ENCODE data around the gene ZSCAN5B.
"Not testable (repeated sequence)": the region's sequence is repeated elsewhere in the genome, so short reads cannot be mapped to it uniquely, and the experiment has no call there.

Gene ZSCAN5B

DNA sequence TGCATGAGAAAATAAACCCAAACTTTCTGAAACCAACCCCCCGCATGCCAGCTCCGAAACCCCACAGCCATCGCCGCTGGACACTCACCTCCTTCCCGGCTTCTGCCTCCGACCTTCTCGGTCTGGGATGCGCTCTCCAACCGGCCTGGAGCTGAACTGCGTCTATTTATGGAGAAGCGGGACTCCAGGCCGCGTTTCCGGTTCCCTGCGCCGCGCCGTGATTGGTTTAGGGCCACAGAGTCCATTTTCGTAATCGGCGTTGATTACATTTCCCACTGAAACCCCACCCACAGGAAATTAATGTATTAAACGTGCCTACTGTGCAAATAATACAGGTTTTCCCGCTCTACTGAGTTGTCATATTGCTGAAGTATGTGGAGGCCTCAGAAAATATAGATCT is at the start of gene ZSCAN5B:
ZSCAN5B (minus strand) TSS at position 138 of the 400 bp plus-strand sequence. CDS start 4,731 bp downstream, outside the sequence.
- not testable (repeated sequence) for DNase-seq (ENCODE audit: low spot score)

DNA sequence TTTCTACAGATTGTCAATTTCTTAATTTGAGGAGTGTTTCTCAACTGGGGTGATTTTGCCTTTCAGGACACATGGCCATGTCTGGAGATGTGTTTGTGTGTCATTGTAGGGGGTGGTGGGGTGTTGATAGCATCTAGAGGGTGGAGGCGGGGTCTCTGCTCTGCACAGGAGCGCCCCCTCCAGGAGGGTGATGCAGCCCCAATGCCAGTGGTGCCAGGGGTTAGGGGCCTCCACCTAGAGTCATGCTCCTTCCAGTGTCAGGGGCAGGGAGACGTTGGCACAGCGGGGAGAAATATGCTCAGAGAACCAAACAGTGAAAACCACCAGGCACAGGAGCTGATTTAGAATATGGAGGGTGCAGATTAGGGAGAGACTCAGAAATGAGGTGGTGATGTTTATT is 48.2 kb upstream of the ZSCAN5B start:
- not testable (repeated sequence) for DNase-seq (ENCODE audit: low spot score)

- no peak for DNase-seq (ENCODE audit: low spot score)
These were observed 47.6 kb upstream of the ZSCAN5B start for GRCh38 chr19:56245121-56245740.

DNA sequence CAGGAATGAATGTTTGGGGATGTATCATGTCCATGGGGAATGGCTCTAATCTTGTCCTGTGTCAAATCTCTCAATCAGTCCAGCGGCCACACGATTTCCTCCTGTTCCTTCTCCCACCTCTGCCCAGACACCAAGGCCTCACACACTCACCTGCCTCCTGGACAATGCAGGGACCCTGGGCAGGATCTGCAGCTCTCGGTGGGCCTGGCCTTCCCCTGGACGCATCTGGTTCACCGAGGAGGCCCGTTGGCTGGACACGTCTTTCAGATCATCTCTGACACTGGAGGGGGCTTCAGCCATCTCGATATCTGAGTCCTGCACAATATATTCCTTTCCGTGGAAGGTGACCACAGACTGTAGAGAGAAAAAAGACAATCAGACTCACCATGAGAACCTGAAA is 25.9 kb upstream of the ZSCAN5B start:
- DNase-seq (ENCODE audit: low spot score): no peak

GRCh38 chr19:56222901-56223300 is 25.3 kb upstream of the ZSCAN5B start:
- DNase-seq (ENCODE audit: low spot score): no peak

DNA sequence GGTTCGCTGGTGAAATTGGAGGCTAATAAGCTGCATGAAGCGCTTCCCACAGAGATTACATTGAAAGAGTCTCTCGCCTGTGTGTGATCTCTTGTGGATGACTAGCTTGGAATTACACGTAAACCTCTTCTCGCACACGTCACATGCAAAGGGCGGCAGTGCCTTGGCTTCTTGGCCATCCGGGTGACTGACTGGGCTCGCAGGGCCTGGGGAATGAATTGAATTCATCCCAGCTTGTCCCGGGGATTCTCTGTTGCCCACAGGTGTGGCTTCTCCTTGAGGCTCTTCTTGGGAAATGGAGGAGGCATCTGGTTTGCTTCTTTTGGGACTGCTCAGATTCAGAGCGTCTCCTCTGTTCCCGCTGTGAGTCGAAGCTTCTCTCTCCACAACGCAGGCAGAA is 24.3 kb upstream of the ZSCAN5B start:
- no peak for DNase-seq (ENCODE audit: low spot score)

- DNase-seq (ENCODE audit: low spot score): not testable (repeated sequence)
These were observed 23.9 kb upstream of the ZSCAN5B start for GRCh38 chr19:56221442-56221841.

GRCh38 chr19:56218961-56219360 is 21.4 kb upstream of the ZSCAN5B start:
- no peak for DNase-seq (ENCODE audit: low spot score)

DNA sequence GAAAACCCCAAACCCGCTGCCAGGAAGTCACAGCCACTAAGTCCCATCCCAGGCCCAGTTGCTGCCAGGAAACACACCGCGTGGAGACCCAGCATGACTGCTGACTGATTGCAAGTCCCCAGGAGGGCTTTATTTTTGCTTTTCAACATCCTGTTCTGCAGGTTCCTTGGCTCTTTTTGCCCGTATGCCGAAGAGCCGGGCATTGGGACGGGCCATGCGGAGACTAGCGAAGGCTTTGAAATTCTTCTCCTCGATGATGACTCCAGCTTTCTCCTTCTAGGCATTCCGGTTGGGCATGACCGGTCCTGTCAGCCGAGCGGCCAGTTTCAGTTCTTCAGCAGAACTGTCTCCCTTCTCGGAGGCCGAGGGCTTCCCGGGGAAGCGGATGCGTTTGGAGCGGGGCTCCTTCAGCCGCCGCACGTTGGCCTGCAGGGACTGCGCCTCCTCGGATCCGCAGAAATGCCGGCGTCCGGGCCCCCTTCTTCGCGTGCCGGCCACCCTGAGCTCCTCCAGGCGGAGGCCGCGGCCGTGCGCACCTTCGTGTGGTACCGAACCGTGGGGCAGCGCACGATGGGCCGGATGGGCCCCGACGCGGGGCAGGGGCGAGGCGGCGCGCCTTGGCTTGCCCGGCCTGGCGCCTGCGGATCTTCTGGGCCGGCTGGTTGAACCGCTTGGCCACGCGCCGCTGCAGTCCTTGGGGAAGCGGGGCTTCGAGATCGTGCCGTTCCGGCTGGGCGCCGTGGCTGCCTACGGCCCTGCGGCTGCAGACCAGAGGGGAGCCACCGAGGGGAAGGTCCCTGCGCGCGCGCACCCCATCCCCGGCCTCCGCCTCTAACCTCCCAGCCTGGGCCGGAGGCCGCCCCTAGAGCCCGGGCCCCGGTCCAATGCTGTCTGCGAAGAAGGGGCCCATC is 19.7 kb upstream of the ZSCAN5B start:
- no peak for DNase-seq (ENCODE audit: low spot score)

- no peak for DNase-seq (ENCODE audit: low spot score)
These were observed 14.1 kb upstream of the ZSCAN5B start for GRCh38 chr19:56211718-56212117.

GRCh38 chr19:56210036-56210435 is 12.5 kb upstream of the ZSCAN5B start:
- not testable (repeated sequence) for DNase-seq (ENCODE audit: low spot score)

- no peak for DNase-seq (ENCODE audit: low spot score)
These were observed 11.5 kb upstream of the ZSCAN5B start for GRCh38 chr19:56209091-56209490.

- DNase-seq (ENCODE audit: low spot score): not testable (repeated sequence)
These were observed 10.0 kb upstream of the ZSCAN5B start for GRCh38 chr19:56207581-56207980.

- no peak for DNase-seq (ENCODE audit: low spot score)
These were observed 4.4 kb upstream of the ZSCAN5B start, which contains the start of gene ZSCAN5C for GRCh38 chr19:56201973-56202372. TSS of gene ZSCAN5C (plus strand) at chr19:56202273. CDS start at chr19:56205914, 3,641 bp downstream.

DNA sequence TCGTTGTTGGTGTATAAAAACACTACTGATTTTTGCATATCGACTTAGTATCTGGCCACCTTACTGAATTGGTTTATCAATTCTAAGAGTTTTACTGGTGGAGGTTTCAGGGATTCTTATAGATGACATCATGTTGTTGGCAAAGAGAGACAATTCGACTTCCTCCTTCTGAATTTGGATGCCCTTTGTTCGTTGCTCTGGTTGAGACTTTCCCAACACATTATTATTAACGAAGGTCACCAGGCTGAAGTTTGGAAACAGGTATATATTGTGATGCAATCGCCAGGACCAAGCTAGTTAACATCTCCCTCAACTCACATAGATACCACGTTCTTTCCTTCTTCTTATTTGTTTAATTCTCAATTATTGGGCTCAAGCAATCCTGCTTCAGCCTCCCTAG is 2.1 kb upstream of the ZSCAN5B start:
- no peak for DNase-seq (ENCODE audit: low spot score)

DNA sequence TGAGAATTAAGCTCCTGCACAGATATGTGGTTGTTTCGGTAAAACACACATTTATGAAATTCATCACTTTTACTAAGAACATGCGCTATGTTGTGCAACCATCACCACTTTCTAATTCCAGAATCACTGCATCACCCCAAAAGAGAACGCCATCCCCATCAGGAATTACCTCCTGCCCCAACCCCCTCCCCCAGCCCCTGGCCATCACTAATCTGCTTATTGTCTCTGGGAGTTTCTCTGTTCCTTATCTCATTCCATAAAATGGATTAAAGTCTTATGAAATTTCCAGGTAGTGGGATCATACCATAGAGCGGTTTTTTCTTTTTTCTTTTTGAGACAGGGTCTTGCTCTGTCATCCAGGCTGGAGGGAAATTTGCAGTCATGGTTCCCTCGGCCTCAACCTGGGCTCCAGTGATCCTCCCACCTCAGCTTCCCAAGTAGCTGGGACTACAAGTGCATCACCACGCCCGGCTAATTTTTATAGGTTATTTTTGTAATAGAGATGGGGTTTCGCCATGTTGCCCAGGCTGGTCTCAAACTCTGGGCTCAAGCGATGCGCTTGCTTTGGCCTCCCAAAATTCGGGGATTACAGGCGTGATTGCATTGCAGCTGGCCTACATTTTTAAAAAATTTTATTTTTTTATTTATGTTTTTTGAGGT is 3.5 kb downstream of the ZSCAN5B start:
- no peak for DNase-seq (ENCODE audit: low spot score)

- no peak for DNase-seq (ENCODE audit: low spot score)
These were observed 5.9 kb downstream of the ZSCAN5B start for GRCh38 chr19:56191711-56192110.

GRCh38 chr19:56191115-56191514 is 6.5 kb downstream of the ZSCAN5B start:
- DNase-seq (ENCODE audit: low spot score): no peak

GRCh38 chr19:56189785-56190184 is 7.8 kb downstream of the ZSCAN5B start:
- DNase-seq (ENCODE audit: low spot score): no peak

DNA sequence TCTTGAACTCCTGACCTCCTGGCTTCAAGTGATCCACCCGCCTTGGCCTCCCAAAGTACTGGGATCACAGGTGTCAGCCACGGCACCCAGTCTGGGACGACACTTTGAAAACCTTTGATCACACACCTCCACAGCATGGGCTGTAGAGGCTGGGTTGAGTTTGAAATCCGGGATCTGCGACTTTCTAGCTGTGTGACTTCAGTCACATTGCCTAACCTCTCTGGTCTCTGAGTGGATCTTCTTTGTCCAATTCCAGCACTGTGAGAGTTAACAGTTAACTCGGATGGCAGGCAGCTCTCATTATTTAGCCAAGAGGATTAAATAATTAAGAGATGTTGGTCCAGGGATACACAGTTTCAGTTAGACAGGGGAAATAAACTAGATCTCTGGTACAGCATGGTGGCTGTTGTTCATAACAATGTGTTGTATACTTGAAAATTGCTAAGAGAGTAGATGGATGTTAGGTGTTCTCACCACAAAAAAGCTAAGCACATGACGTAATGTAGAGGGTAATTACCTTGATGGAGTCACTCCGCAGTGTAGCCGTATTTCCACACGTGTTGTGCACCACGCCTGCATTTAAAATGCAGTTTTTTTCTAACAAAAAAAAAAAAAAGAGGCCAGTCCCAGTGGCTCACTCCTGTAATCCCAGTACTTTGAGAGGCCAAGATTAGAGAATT is 19.9 kb downstream of the ZSCAN5B start:
- DNase-seq (ENCODE audit: low spot score): no peak

DNA sequence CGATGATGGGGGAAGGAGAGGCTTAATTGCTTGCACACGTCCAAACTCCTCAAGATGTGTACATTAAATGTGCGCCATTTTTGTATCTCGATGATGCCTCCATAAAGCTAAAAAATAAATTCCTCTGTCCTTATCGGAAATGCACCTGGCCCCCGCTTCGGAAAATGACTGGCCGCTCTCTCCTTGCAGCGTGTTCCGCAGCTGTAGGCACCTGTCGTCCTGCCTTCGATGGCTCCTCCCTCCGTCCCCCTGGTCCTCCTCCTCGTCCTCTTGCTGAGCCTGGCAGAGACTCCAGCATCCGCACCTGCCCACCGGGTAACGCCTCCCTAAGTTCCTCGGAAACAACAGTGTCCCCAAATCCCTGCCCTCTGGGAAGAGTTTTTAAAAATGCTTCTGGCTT is 20.7 kb downstream of the ZSCAN5B start:
- DNase-seq (ENCODE audit: low spot score): no peak

DNA sequence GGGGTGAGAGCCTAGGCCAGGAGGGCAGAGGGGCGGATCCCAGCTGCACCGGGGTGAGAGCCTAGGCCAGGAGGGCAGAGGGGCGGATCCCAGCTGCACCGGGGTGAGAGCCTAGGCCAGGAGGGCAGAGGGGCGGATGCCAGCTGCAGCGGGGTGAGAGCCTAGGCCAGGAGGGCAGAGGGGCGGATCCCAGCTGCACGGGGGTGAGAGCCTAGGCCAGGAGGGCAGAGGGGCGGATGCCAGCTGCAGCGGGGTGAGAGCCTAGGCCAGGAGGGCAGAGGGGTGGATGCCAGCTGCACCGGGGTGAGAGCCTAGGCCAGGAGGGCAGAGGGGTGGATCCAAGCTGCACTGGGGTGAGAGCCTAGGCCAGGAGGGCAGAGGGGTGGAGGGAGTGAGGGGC is 21.3 kb downstream of the ZSCAN5B start:
- not testable (repeated sequence) for DNase-seq (ENCODE audit: low spot score)

Measured in CD4-positive, alpha-beta T cell treated with Interleukin-15 for 4 hours (primary cell).